Measurements from ENCODE around the gene LRP6. TPM values are rescaled to one million over a fixed set of nuclear protein-coding genes. Genes with fewer than 3 reads are reported as not detected.

The LRP6 gene
- total and polyA plus RNA-seq, 2 of the 8 experiments (the other 6 are each of a cell fraction or from before 2014, with no cell fraction given), result 53.6 to 73.2 TPM

- no peaks in the 10 kb centered on the region for H3K4me1 ChIP-seq (replicated peaks in 1 of 4; ENCODE audit: control insufficient read depth in 3 of 4, insufficient read depth in 4 of 4, low read length in 3 of 4)
- CTCF ChIA-PET (ENCODE audit: partially characterized antibody), result interaction anchor here (1.5 kb wide), 1 partner anchor 220 kb away, joined by 3 read pairs; no protein-coding TSS in a partner anchor
- H2AFZ ChIP-seq (ENCODE audit: low read length), result no peak overlapping the region
- H2AK5ac ChIP-seq (ENCODE audit: low read depth, low read length), result no peak overlapping the region
- no peak overlapping the region for H2BK20ac ChIP-seq (ENCODE audit: low read length)
- no peak overlapping the region for H3K23ac ChIP-seq (ENCODE audit: insufficient read length)
- H3K18ac ChIP-seq (ENCODE audit: extremely low read depth, low read length), result no peak overlapping the region; the same call in 1 of the 2 replicates
- no peak overlapping the region for H3K27ac ChIP-seq (ENCODE audit: low read depth, low read length)
- no peaks in the 10 kb centered on the region for H3K27me3 ChIP-seq (replicated peaks in 1 of 4; ENCODE audit: control insufficient read depth in 3 of 4, extremely low read depth in 1 of 4, insufficient read depth in 3 of 4, low read length in 3 of 4)
- no peak overlapping the region for H4K5ac ChIP-seq (ENCODE audit: insufficient read length, low read depth, low read length)
- H4K8ac ChIP-seq (ENCODE audit: extremely low read depth, insufficient read depth, low read length), result no peak overlapping the region
- no peak overlapping the region for H3K14ac ChIP-seq (ENCODE audit: insufficient read length)
- no peak overlapping the region for H3K4me2 ChIP-seq (ENCODE audit: insufficient read depth in 1 of 2, low read depth in 2 of 2, low read length in 2 of 2)
- no peaks in the 10 kb centered on the region for H3K79me1 ChIP-seq (ENCODE audit: low read depth, low read length)
- H3K79me2 ChIP-seq (ENCODE audit: control insufficient read depth in 1 of 2, insufficient read depth in 2 of 2, low read length in 2 of 2), result no peaks in the 10 kb centered on the region
- no peak for DNase-seq (ENCODE audit: low read depth in 1 of 2, low spot score in 2 of 2)
- H2BK120ac ChIP-seq (replicated peaks; ENCODE audit: low read depth, low read length), result no peak overlapping the region
- no peaks in the 10 kb centered on the region for H3K36me3 ChIP-seq (ENCODE audit: control insufficient read depth in 2 of 4, insufficient read depth in 4 of 4, low read length in 3 of 4)
- H3K56ac ChIP-seq (replicated peaks; ENCODE audit: insufficient read length, low read depth, low read length), result no peak overlapping the region
- FAIRE-seq, result no peak
- peaks cover 0 to 2% of the 10 kb centered on the region in 2 experiments; a peak in 1 of 4 replicates for H3K9me3 ChIP-seq (ENCODE audit: insufficient read depth in 2 of 2, low read depth in 1 of 2, low read length in 1 of 2)
- no peak overlapping the region for H3K4ac ChIP-seq (replicated peaks; ENCODE audit: insufficient read length, low read depth, low read length)
- no peaks in the 10 kb centered on the region for H4K20me1 ChIP-seq (replicated peaks in 1 of 2; ENCODE audit: control insufficient read depth in 1 of 2, insufficient read depth in 2 of 2, low read length in 2 of 2)
- no peak overlapping the region for H4K91ac ChIP-seq (replicated peaks; ENCODE audit: insufficient read length, low read length)
- H2BK12ac ChIP-seq (ENCODE audit: low read depth, low read length), result no peak overlapping the region
- H2BK5ac ChIP-seq (ENCODE audit: low read depth, low read length), result 0 out of 2 replicates have a peak overlapping the region, but pooled peaks have one; percentile 52
- 80% methylated on average over 6 of the region's 6 CpGs; no CpG with 5 or more reads in 1 of the 2 experiments for WGBS, 2 experiments (ENCODE audit: extremely low coverage in 1 of 2, insufficient coverage in 1 of 2, insufficient read length in 1 of 2, insufficient replicate concordance in 2 of 2, low coverage in 1 of 2, low lambda C conversion rate in 2 of 2, missing lambda C conversion rate in 1 of 2)
- no peak overlapping the region for H2BK15ac ChIP-seq (ENCODE audit: low read length)
- no peak overlapping the region for H3K9ac ChIP-seq (replicated peaks in 1 of 4; ENCODE audit: extremely low read depth in 1 of 4, low read depth in 3 of 4, low read length in 3 of 4)
- no peak overlapping the region for H3K4me3 ChIP-seq (ENCODE audit: extremely low read depth in 1 of 4, insufficient read depth in 2 of 4, low read depth in 3 of 4, low read length in 4 of 4)
- no peaks in the 10 kb centered on the region; the same call in 1 of the 2 replicates for H3K23me2 ChIP-seq (ENCODE audit: low read depth, low read length)
- POLR2A ChIA-PET (ENCODE audit: partially characterized antibody), result interaction anchor here (0.6 to 1.9 kb wide), 4 partner anchors 9 to 252 kb away, joined by 3 to 8 read pairs (median 4); no protein-coding TSS in a partner anchor
- TF ChIP-seq EZH2 (IDR thresholded peaks at IDR 0.05; ENCODE audit: low read depth, low read length, severe bottlenecking) (no peak), SUZ12 (IDR thresholded peaks at IDR 0.05; ENCODE audit: low read length) (no peak), POLR2A (IDR thresholded peaks at IDR 0.05; ENCODE audit: control extremely low read depth in 1 of 2, low read depth in 2 of 2, low read length in 2 of 2) (no peak), KDM5A (IDR thresholded peaks at IDR 0.05; ENCODE audit: low read length) (no peak), HDAC2 (IDR thresholded peaks at IDR 0.05; ENCODE audit: borderline replicate concordance in 1 of 2, low read depth in 2 of 2, low read length in 2 of 2) (no peak), RXRA (IDR thresholded peaks at IDR 0.05; ENCODE audit: insufficient read depth, low read depth, low read length) (no peak)
Observed at GRCh38 chr12:12107678-12108077, 159.2 kb downstream of the LRP6 start.

Measured in H1 (cell line).